22Rv1 (cell line): ENCODE results near the gene NDUFB8.
A peak's percentile ranks its signal among the peaks of the same experiment; 100 is the strongest.

Experiments used
- H3K27ac ChIP-seq: fragments of 450-650 bp; 2 replicates; pipeline ENCODE4 v1.5.1; 2017
- ZFX ChIP-seq: fragments of 450-650 bp; IDR thresholded peaks from 2 replicates; pipeline ENCODE4 v1.6.1; 2017; ENCODE audit warnings: antibody characterized with exemption, borderline replicate concordance
- TF ChIP-seq, protein P1 (sequence below): fragments of 450-650 bp; IDR thresholded peaks from 2 replicates; pipeline ENCODE4 v1.5.1; 2017; ENCODE audit warnings: mild to moderate bottlenecking

NDUFB8 gene

DNA sequence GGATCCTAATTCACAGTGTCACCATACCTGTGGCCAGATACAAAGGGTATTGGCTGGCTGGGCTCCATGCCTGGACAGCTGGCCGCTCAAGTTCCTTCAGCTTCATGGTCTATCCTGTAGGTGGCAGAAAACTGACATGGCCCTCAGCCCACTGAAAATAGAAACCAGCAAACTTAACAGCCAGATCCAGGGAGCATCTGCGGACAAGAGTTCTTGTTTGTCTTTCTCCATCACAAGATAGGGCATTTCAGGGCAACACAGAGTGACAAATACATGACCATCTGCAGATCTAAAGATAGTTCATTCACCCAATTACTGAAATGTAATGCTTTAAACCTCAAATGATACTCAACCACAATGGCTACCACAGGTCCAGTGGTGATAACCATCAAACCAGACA, 12.8 kb downstream of the NDUFB8 start:
- no peak overlapping the region for H3K27ac ChIP-seq

DNA sequence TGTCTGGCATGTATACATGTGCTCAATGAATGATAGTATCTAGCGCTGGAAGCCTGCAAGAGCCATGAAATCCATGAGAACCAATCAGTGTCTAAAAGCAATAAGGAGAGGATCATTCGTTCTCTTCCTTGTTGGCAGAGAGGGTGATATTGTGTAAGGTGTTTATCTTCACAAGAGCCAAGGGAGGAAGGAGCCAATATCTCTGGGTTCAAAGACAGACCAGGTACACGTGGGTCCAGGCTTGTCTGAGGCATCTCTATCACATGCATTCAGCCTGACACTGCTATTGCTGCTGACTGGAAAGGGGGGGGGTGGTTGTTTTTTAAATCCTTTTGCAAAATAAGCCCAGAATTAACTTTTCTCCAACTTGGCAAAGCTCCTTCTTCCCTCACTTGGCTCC, 14.1 kb downstream of the NDUFB8 start:
- TF ChIP-seq ZFX: no peak
- TF ChIP-seq, protein P1, sequence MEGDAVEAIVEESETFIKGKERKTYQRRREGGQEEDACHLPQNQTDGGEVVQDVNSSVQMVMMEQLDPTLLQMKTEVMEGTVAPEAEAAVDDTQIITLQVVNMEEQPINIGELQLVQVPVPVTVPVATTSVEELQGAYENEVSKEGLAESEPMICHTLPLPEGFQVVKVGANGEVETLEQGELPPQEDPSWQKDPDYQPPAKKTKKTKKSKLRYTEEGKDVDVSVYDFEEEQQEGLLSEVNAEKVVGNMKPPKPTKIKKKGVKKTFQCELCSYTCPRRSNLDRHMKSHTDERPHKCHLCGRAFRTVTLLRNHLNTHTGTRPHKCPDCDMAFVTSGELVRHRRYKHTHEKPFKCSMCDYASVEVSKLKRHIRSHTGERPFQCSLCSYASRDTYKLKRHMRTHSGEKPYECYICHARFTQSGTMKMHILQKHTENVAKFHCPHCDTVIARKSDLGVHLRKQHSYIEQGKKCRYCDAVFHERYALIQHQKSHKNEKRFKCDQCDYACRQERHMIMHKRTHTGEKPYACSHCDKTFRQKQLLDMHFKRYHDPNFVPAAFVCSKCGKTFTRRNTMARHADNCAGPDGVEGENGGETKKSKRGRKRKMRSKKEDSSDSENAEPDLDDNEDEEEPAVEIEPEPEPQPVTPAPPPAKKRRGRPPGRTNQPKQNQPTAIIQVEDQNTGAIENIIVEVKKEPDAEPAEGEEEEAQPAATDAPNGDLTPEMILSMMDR: no peak
- H3K27ac ChIP-seq: no peak overlapping the region

More for the DNA sequence above, 12.8 kb downstream of the NDUFB8 start:
- TF ChIP-seq, protein P1: peak; percentile 27; the same call in 1 of the 2 replicates
- no peak for TF ChIP-seq ZFX

DNA sequence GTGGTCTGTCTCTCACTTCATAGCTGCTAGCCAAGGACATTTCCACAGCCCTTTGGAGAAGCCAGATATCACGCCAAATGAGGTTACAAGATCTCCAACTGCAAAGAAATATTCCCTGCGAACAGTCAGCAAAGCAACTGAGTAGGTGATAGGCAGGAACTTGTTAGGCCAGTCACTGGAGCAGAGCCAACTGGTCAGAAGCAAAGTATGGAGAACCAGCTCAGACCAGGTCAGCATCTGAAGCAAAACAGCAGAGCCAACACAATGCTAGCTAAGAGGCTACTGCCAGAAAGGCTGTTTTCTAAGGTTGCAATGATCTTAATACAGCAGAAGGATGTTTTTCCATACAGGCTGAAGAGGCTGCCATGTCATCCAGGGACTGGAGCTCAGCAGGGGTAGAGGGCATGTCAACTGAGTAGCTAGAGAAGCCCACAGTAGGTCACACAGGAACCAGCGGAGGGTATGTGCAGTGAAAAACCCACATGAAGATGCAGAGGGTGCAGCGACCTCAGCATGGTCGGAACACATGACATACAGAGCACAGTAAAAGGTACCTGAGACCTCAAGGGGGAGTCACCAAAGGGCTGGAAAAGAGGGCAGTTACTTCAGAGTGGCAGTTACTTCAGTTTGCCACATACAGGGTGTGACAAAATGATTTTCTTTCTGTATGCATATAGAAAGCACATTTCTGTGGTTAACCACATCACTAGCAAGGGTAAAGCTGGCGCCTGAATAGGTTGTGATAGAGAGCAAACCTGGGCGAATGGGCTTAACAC, 18.9 kb downstream of the NDUFB8 start:
- TF ChIP-seq, protein P1: no peak
- no peak for TF ChIP-seq ZFX
- no peak overlapping the region for H3K27ac ChIP-seq

DNA sequence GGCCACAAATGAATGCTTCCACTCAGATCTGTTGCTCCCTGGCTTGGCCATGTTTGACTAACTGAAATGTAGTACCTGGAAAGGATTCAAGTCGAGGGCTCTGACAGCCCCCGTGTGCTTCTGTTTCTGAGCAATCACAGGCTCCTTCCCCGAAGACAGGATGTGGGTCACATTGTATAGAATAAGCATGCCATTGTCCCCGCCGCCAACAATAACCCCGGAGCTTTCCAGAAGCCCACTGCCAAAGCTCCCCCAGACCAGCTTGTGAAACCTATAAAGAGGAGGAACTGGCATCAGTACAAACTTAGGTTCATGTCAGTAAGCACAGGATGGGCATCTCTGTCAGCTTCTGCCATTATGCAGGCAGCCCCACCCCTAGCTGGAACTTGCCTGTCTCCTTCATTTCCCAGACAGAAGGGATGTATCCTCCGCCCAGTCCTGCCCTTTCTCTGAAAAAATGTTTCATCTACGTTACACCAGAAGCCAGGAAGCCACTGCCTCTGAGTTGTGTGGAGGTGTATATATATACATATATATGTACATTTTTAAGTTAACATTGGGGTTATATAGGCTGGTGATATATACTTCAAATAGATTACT, 20.3 kb downstream of the NDUFB8 start:
- TF ChIP-seq, protein P1: no peak
- TF ChIP-seq ZFX: no peak
- H3K27ac ChIP-seq: no peak overlapping the region

DNA sequence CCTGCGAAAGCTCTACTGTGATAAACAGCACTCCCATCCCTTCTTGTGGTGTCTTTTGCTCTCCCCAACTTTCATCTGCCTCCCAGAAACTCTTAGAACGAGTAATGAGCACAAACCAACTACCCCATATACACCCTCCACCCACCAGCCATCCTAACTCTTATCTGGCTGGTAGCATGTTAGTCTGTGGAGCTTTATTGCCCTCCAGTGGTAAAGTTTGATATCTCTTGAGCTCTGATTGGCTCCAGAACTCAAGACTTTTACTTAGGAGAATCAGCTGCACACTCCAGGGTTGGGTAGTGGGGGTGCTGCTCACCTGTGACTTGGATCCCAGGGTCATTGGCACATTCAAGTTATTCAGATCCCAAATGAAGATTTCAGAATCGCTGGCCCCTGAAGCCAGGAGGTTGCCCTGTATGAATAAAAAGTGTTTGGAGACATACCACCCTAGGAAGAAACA, 20.9 kb downstream of the NDUFB8 start:
- H3K27ac ChIP-seq: no peak overlapping the region
- no peak for TF ChIP-seq ZFX
- TF ChIP-seq, protein P1: peak; percentile 86

DNA sequence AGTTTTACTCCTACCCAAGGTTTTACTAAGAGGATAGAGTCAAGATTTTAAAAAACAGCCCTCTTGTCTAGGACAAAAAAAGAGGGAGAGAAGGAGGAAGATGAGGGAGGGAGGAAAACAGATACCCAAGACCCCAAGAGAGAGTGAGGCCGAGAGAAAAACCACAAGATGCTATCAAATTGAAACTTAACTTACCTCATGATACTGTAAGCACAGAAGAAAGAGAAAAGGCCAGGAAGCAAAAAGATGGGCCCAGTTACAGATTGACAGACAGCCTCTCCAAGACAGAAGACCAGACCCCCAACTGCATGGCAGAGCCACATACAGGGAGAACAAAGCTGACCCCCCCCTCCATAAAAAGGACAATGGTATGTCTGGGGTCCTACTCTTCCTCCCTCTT, 21.4 kb downstream of the NDUFB8 start:
- no peak overlapping the region for H3K27ac ChIP-seq
- TF ChIP-seq, protein P1: no peak
- no peak for TF ChIP-seq ZFX

DNA sequence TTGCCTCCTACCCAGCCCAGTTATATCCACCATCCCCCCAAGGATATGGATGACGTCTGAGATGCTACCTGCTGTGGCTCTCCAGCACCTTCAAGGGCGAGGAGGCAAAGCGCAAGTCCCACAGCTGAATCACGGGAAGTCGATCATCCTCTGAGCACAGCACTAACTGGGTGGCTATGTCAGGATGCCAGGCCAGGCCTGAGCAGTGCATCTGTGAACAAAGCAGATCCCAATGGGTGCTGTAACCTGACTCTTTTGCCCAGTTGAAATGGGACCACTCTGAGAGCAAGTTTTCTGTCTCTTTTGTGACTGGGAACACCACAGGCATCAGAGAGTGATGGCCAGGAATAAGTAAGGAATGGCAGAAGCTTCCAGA, 22.3 kb downstream of the NDUFB8 start:
- no peak for TF ChIP-seq ZFX
- TF ChIP-seq, protein P1: no peak
- no peak overlapping the region for H3K27ac ChIP-seq
